K562 treated with DMSO at 1 percent for 48 hours (cell line): ENCODE results near the gene GPAT2. TPM values are rescaled to one million over a fixed set of nuclear protein-coding genes. Genes with fewer than 3 reads are reported as not detected.

Experiments used
- total RNA-seq: library from RNA; unstranded; fragments of 300-600 nt; gene quantifications from 2 replicates; pipeline ENCODE4 v1.2.3, GENCODE V29; 2022; ENCODE audit warnings: low replicate concordance; ENCODE audit errors: extremely low read depth

GPAT2 gene, protein sequence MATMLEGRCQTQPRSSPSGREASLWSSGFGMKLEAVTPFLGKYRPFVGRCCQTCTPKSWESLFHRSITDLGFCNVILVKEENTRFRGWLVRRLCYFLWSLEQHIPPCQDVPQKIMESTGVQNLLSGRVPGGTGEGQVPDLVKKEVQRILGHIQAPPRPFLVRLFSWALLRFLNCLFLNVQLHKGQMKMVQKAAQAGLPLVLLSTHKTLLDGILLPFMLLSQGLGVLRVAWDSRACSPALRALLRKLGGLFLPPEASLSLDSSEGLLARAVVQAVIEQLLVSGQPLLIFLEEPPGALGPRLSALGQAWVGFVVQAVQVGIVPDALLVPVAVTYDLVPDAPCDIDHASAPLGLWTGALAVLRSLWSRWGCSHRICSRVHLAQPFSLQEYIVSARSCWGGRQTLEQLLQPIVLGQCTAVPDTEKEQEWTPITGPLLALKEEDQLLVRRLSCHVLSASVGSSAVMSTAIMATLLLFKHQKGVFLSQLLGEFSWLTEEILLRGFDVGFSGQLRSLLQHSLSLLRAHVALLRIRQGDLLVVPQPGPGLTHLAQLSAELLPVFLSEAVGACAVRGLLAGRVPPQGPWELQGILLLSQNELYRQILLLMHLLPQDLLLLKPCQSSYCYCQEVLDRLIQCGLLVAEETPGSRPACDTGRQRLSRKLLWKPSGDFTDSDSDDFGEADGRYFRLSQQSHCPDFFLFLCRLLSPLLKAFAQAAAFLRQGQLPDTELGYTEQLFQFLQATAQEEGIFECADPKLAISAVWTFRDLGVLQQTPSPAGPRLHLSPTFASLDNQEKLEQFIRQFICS
- total RNA-seq, result not detected in 2 replicates

GRCh38 chr2:96034792-96035191 is at the start of gene GPAT2:
Gene GPAT2 (minus strand): TSS chr2:96034916. CDS start chr2:96032359, 2,557 bp downstream.

DNA sequence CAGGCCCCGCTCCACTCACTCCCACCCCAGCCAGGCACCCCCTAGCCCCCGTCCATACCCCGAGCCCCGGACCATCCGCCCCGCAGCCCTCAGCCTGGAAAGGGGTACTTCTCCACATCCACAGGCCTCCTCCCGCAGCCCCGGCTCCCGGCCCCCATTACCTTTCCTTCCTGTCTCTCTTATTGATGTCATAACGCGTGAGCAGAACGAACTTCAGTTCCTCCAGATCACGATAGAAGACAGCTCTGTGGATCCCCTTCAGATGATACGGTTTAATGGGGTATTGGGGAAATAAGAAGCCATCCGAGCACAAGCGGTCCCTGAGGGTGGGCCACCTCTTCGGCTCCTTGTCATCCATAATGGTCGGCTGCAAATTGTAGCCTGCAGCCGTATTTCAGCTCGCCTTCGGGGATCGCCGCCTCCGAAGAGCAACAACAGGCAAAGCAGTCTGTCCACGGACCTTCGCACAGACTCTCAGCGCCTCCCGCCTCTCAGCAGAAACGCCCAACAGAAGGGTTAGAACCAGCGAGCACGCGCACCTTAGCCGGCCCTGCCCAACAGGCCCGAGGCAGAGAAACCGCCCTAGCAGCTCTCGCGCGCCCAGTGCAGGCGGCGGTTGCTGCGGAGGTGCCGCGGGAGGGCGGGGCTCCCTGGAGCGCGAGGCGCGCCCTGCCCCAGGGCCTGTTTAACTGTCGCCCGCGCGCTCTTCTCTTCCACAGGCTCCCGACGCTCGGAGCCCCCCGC is 43.2 kb downstream of the GPAT2 start, which contains the start of gene ANKRD36C:
Gene ANKRD36C (minus strand): TSS at position 474 of the 744 bp plus-strand sequence. CDS start 116 bp downstream, at position 358.

Other genes with a start within 250 kb of the GPAT2 start
- gene ANKRD36C, start 43.1 kb downstream of the GPAT2 start, total RNA-seq, result not detected in 2 replicates
- not detected in 2 replicates for gene ADRA2B, start 81.7 kb upstream of the GPAT2 start, total RNA-seq
- not detected in 2 replicates for gene ASTL, start 103.6 kb upstream of the GPAT2 start, total RNA-seq
- gene DUSP2, start 110.5 kb upstream of the GPAT2 start, total RNA-seq, result not detected in 2 replicates
- not detected in 2 replicates for gene STARD7, start 173.9 kb upstream of the GPAT2 start, total RNA-seq
- gene TMEM127, start 231.1 kb upstream of the GPAT2 start, total RNA-seq, result not detected in 2 replicates
- gene CIAO1, start 231.3 kb upstream of the GPAT2 start, total RNA-seq, result not detected in 2 replicates